ENCODE measurements around the gene PYURF. TPM values are rescaled to one million over a fixed set of nuclear protein-coding genes. Genes with fewer than 3 reads are reported as not detected.

Gene PYURF
- total RNA-seq (2021; ENCODE audit: unreplicated experiment) (50.9 TPM), Bru-seq, nascent RNA (percentile 94 among the genes with signal in this experiment), BruChase-seq, experiment 1, labeled RNA remaining after a 6-hour chase (percentile 98 among the genes with signal in this experiment), BruChase-seq, experiment 2, labeled RNA remaining after a 2-hour chase (percentile 96 among the genes with signal in this experiment)
- 34.2 and 41.5 TPM in 2 replicates for polyA plus RNA-seq (2012)
- long read RNA-seq, transcript PYURF-201 (2 exons, 1,361 nt) = major isoform, 163 of 167 reads
- long read RNA-seq, partial matches to known transcripts = 0 of 167 reads
- long read RNA-seq, other reads (novel, unspliced or antisense) = 4 of 167 reads

GRCh38 chr4:88523325-88524129 lies at the start of gene PYURF:
Gene PYURF (minus strand): TSS chr4:88523776. CDS start chr4:88523700, 76 bp downstream.
- H3K27ac ChIP-seq (ENCODE audit: low read depth, low read length) = peak within 1 kb of the TSS; percentile 91
- H2AFZ ChIP-seq (ENCODE audit: low read depth, low read length, poor library complexity, severe bottlenecking) = peak within 1 kb of the TSS; percentile 28
- no peaks in the 10 kb centered on the region for H3K9me2 ChIP-seq (ENCODE audit: insufficient read depth)
- H4K20me1 ChIP-seq (ENCODE audit: insufficient read depth) = peaks cover 14% of the 10 kb centered on the region; the same call in 1 of the 2 replicates
- ChIA-PET RAD21 (ENCODE audit: low non-redundant PET in 1 of 2, low total read pairs in 2 of 2, uncharacterized antibody in 2 of 2, unreplicated experiment in 2 of 2) (interaction anchor here in 1 of 2 experiments (0.7 to 1.1 kb wide), 2 partner anchors 89 to 268 kb away, joined by 3 read pairs; no protein-coding TSS in a partner anchor), POLR2A (no interaction called here), CTCF (interaction anchor here (1.0 to 2.0 kb wide), 5 partner anchors 16 to 490 kb away, joined by 3 to 8 read pairs (median 4); no protein-coding TSS in a partner anchor)
- H3K9me3 ChIP-seq (ENCODE audit: control insufficient read depth in 1 of 2, insufficient read depth in 1 of 2, low read depth in 1 of 2, low read length in 2 of 2) = no peaks in the 10 kb centered on the region
- BruUV-seq (replicated peaks) = no TSS peak
- no peaks in the 10 kb centered on the region for H3K27me3 ChIP-seq (ENCODE audit: insufficient read depth, low read length)
- peak within 1 kb of the TSS; percentile 93 for H3K4me2 ChIP-seq (ENCODE audit: low read length)
- peak within 1 kb of the TSS; percentile 87 for H3K9ac ChIP-seq (ENCODE audit: low read length)
- H3K79me2 ChIP-seq (ENCODE audit: insufficient read depth, low read length) = peaks cover 28% of the 10 kb centered on the region
- intact Hi-C loops (cut with micrococcal nuclease) = no loop called here
- DNase-seq (ENCODE audit: low read depth, low spot score) (peak; percentile 71), ATAC-seq (peak; percentile 94)
- H3K4me3 ChIP-seq (replicated peaks in 1 of 2; ENCODE audit: low read depth in 1 of 2, low read length in 2 of 2) = peak within 1 kb of the TSS; percentile 80 to 93
- H3K4me1 ChIP-seq (ENCODE audit: control insufficient read depth in 1 of 2, insufficient read depth in 2 of 2, low read length in 2 of 2) = peaks cover 8 to 24% of the 10 kb centered on the region in 2 experiments; a peak in 3 of 4 replicates
- H3K36me3 ChIP-seq (ENCODE audit: control insufficient read depth in 1 of 2, insufficient read depth in 2 of 2, low read length in 2 of 2) = peaks cover 4 to 15% of the 10 kb centered on the region in 2 experiments; a peak in 2 of 4 replicates
- TF ChIP-seq POLR2AphosphoS5 (IDR thresholded peaks at IDR 0.05; ENCODE audit: low read depth, low read length) (peak; percentile 98), ELF1 (IDR thresholded peaks at IDR 0.05; ENCODE audit: borderline replicate concordance, low read depth) (peak; percentile 48), SP1 (IDR thresholded peaks at IDR 0.05; ENCODE audit: low read depth) (peak; percentile 84), RAD21 (IDR thresholded peaks at IDR 0.05; ENCODE audit: low read depth) (0 out of 2 replicates have a peak, but pooled peaks have one; percentile 1), FOSL1 (IDR thresholded peaks at IDR 0.05; ENCODE audit: low read depth) (no peak), ATF3 (IDR thresholded peaks at IDR 0.05) (no peak), ZFX (IDR thresholded peaks at IDR 0.05) (peak; percentile 100), POLR2A (IDR thresholded peaks at IDR 0.05; ENCODE audit: borderline replicate concordance, extremely low read depth, insufficient read depth, insufficient read length) (peak; percentile 89), MAX (IDR thresholded peaks at IDR 0.05) (peak; percentile 90), ZNF274 (IDR thresholded peaks at IDR 0.05; ENCODE audit: low read depth, low read length) (no peak), JUND (IDR thresholded peaks at IDR 0.05) (no peak), CEBPB (IDR thresholded peaks at IDR 0.05; ENCODE audit: low read depth) (no peak), REST (IDR thresholded peaks at IDR 0.05; ENCODE audit: low read depth) (no peak), SIN3A (IDR thresholded peaks at IDR 0.05; ENCODE audit: low read depth) (peak; percentile 84), EZH2phosphoT487 (IDR thresholded peaks at IDR 0.05; ENCODE audit: borderline replicate concordance) (no peak), ZBTB33 (IDR thresholded peaks at IDR 0.05; ENCODE audit: extremely low read depth, insufficient replicate concordance, low read length) (peak; percentile 42), YY1 (IDR thresholded peaks at IDR 0.05; ENCODE audit: extremely low read depth, insufficient replicate concordance, low read depth, low read length) (peak; percentile 85), SRF (IDR thresholded peaks at IDR 0.05; ENCODE audit: low read depth) (no peak), TCF7L2 (IDR thresholded peaks at IDR 0.05; ENCODE audit: borderline replicate concordance, extremely low read depth, insufficient read depth, insufficient read length) (no peak), EZH2 (IDR thresholded peaks at IDR 0.05) (no peak)
